Keratinocyte (primary cell): ENCODE measurements around the gene LEKR1. TPM values are rescaled to one million over a fixed set of nuclear protein-coding genes. Genes with fewer than 3 reads are reported as not detected.
"Not testable (repeated sequence)": the region's sequence is repeated elsewhere in the genome, so short reads cannot be mapped to it uniquely, and the experiment has no call there.

Source experiments
- DNase-seq: peaks from one replicate; pipeline ENCODE4 v3.0.0-alpha.2; 2011; ENCODE audit warnings: low read depth, missing footprints, low spot score
- FAIRE-seq: peaks from 2 replicates; lab custom pipeline; 2011; peaks lifted over from hg19 to GRCh38; lab: Jason Lieb, UNC
- H2AFZ ChIP-seq: 2 replicates; pipeline ENCODE4 v1.6.0; 2012; ENCODE audit warnings: low read length, control low read depth, inconsistent platforms; ENCODE audit not compliant: control insufficient read depth
- H3K27ac ChIP-seq: 2 replicates; pipeline ENCODE4 v1.5.1; 2011; ENCODE audit warnings: low read length; ENCODE audit not compliant: control insufficient read depth, insufficient read depth
- H3K27me3 ChIP-seq: 3 replicates; pipeline ENCODE4 v1.6.0; 2011; ENCODE audit warnings: low read length; ENCODE audit not compliant: control insufficient read depth, insufficient read depth; ENCODE audit errors: extremely low read depth
- H3K36me3 ChIP-seq, 2 experiments: 2 replicates in 1 of 2; 3 replicates in 1 of 2; pipeline ENCODE4 v1.5.1; 2011; ENCODE audit warnings: low read length in 2 of 2, mild to moderate bottlenecking in 1 of 2; ENCODE audit not compliant: control insufficient read depth in 2 of 2, insufficient read depth in 2 of 2; ENCODE audit errors: extremely low read depth in 1 of 2
- H3K4me1 ChIP-seq: 3 replicates; pipeline ENCODE4 v1.5.1; 2011; ENCODE audit warnings: low read length; ENCODE audit not compliant: control insufficient read depth, insufficient read depth; ENCODE audit errors: extremely low read depth
- H3K4me2 ChIP-seq: 3 replicates; pipeline ENCODE4 v1.6.0; 2011; ENCODE audit warnings: low read depth, low read length; ENCODE audit not compliant: control insufficient read depth, insufficient read depth; ENCODE audit errors: extremely low read depth
- H3K4me3 ChIP-seq, 3 experiments: fragments of 200-600 bp in 1 of 3; sonication (generic) in 1 of 3; 2 replicates in 2 of 3; 3 replicates in 1 of 3; pipeline ENCODE4 v1.5.1; 2011 to 2016; ENCODE audit warnings: low read length in 3 of 3, mild to moderate bottlenecking in 3 of 3, control low read depth in 2 of 3, inconsistent platforms in 1 of 3, low read depth in 1 of 3, mixed read lengths in 1 of 3, mixed run types in 1 of 3, moderate library complexity in 1 of 3; ENCODE audit not compliant: control insufficient read depth in 2 of 3, insufficient read depth in 2 of 3; ENCODE audit errors: extremely low read depth in 1 of 3
- H3K79me2 ChIP-seq: 2 replicates; pipeline ENCODE4 v1.6.0; 2012; ENCODE audit warnings: low read length; ENCODE audit not compliant: control insufficient read depth, insufficient read depth
- H3K9ac ChIP-seq: 3 replicates; pipeline ENCODE4 v1.6.0; 2011; ENCODE audit warnings: low read length; ENCODE audit not compliant: control insufficient read depth, insufficient read depth; ENCODE audit errors: extremely low read depth
- H3K9me1 ChIP-seq: 3 replicates; pipeline ENCODE4 v1.6.0; 2011; ENCODE audit warnings: low read length; ENCODE audit not compliant: control insufficient read depth, insufficient read depth; ENCODE audit errors: extremely low read depth
- H3K9me3 ChIP-seq: 2 replicates; pipeline ENCODE4 v1.5.1; 2012; ENCODE audit warnings: low read depth, low read length; ENCODE audit not compliant: control insufficient read depth
- H4K20me1 ChIP-seq: 3 replicates; pipeline ENCODE4 v1.6.0; 2011; ENCODE audit warnings: low read length; ENCODE audit not compliant: control insufficient read depth, insufficient read depth; ENCODE audit errors: extremely low read depth
- CTCF ChIP-seq, 3 experiments: IDR thresholded peaks in 1 of 3; conservative IDR thresholded peaks in 1 of 3; optimal IDR thresholded peaks in 1 of 3; 2 replicates in 2 of 3; 3 replicates in 1 of 3; pipeline versions ENCODE3 to v1.5.1; 2011; ENCODE audit warnings: low read length in 3 of 3, mild to moderate bottlenecking in 3 of 3, moderate library complexity in 2 of 3, control low read depth in 1 of 3, inconsistent platforms in 1 of 3; ENCODE audit not compliant: insufficient read depth in 2 of 3; ENCODE audit errors: extremely low read depth in 1 of 3
- EZH2 ChIP-seq: IDR thresholded peaks from one replicate; pipeline ENCODE4 v1.6.1; 2012; ENCODE audit warnings: inconsistent platforms, mild to moderate bottlenecking, low read length, moderate library complexity
- dilution Hi-C: fragments of 300-500 bp; cut with MboI; formaldehyde crosslinking; loops from one replicate; pipeline ENCODE4 v1.7.0; 2020; ENCODE audit warnings: low sequenced_read_pairs; ENCODE audit not compliant: extremely low pct_ligation_motif_present
- polyA plus RNA-seq, 5 experiments: library from polyadenylated mRNA; depleted of rRNA in 3 of 5; stranded (reverse) in 3 of 5; stranded (forward) in 1 of 5; unstranded in 1 of 5; fragments of >200 nt; gene quantifications; 1 replicate in 1 of 5; 2 replicates in 3 of 5; 3 replicates in 1 of 5; pipeline versions ENCODE4 v1.2.1 to v1.2.3, GENCODE V29; 2011 to 2012; ENCODE audit warnings: missing spikeins in 2 of 5, low read depth in 1 of 5, low replicate concordance in 1 of 5

LEKR1 gene
- polyA plus RNA-seq, 1 donor (not counting 4 experiments of a cell fraction or from before 2014, with no cell fraction given) = 0.63 TPM

DNA sequence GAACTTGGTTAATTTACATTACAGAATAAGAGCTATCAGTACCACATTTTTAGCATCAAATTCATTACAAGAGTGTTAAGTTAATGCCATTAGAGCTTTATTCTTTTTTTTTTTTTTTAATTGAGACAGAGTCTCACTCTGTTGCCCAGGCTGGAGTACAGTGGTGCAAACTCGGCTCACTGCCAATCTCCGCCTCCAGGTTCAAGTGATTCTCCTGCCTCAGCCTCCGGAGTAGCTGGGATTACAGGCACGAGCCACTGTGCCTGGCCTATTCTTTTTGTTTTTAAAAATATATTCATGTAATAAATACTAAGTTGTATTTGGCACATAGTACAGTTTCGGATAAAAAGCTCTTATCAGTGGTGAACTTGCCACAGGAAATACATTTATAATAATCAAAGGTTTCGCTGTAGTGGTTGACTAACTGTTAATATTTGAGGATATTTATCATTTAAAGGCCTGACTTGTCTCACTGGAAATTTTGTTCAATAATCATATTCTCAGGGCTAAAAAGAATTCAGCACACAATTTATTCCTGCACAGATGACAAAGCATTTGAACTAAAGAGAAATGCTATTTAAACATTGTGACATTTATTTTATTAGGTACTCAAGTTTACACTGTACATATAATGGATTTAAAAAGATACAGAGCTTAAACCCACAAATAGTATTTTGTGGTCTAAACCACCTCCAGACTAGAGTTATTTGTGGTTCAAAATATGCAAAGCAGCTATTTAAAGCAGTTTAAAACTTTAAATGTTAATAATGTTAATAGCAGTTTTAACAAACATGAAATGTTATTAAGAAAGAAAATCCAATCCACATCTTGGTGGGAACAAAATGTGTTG lies 6.1 kb upstream of the LEKR1 start:
- Histone ChIP-seq H3K79me2 (peaks cover 11% of the 10 kb centered on the region), H3K27ac (peak overlapping the region; percentile 99), H3K4me2 (no peak overlapping the region), H3K4me3 (no peak overlapping the region), H4K20me1 (no peaks in the 10 kb centered on the region), H3K9me1 (no peaks in the 10 kb centered on the region), H3K9me3 (no peaks in the 10 kb centered on the region), H3K36me3 (no peaks in the 10 kb centered on the region), H3K9ac (peak overlapping the region; percentile 93), H3K4me1 (peaks cover 35% of the 10 kb centered on the region), H2AFZ (no peak overlapping the region), H3K27me3 (no peaks in the 10 kb centered on the region)
- DNase-seq = no peak
- dilution Hi-C loops = no loop called here
- no peak for FAIRE-seq
- no peak for TF ChIP-seq CTCF (optimal IDR thresholded peaks at IDR 0.05 in 1 of 3, IDR thresholded peaks at IDR 0.05 in 1 of 3, conservative IDR thresholded peaks at IDR 0.05 in 1 of 3; ENCODE audit: extremely low read depth in 1 of 3, insufficient read depth in 2 of 3, low read length in 3 of 3)
- TF ChIP-seq EZH2 = no peak

DNA sequence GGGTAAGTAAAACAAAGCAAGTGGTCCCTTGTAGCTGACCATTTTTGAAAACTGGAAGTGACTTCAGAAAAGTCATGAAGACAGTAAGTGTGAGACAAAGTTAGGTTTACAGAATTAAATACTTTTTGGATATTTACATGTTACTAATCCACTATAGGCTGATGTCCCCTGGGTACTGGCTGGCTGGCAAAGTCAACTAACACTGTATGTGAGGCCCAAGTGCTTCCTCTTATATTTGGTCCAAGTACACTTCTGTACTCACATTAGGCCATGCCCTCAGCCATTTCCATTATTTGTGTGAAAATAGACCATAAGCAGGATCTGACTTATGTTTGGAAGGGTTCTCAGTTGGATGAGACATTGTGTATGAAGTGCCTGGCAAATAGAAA lies 5.5 kb upstream of the LEKR1 start:
- H4K20me1 ChIP-seq = no peaks in the 10 kb centered on the region
- dilution Hi-C loops = no loop called here
- peaks cover 6% of the 10 kb centered on the region for H3K79me2 ChIP-seq
- DNase-seq (no peak), FAIRE-seq (no peak)
- H3K9ac ChIP-seq = no peak overlapping the region
- no peaks in the 10 kb centered on the region for H3K9me1 ChIP-seq
- no peaks in the 10 kb centered on the region for H3K36me3 ChIP-seq
- peaks cover 29% of the 10 kb centered on the region for H3K4me1 ChIP-seq
- TF ChIP-seq EZH2 = no peak
- TF ChIP-seq CTCF (optimal IDR thresholded peaks at IDR 0.05 in 1 of 3, IDR thresholded peaks at IDR 0.05 in 1 of 3, conservative IDR thresholded peaks at IDR 0.05 in 1 of 3; ENCODE audit: extremely low read depth in 1 of 3, insufficient read depth in 2 of 3, low read length in 3 of 3) = no peak
- no peak overlapping the region for H3K27ac ChIP-seq
- H3K9me3 ChIP-seq = no peaks in the 10 kb centered on the region
- H3K4me2 ChIP-seq = no peak overlapping the region
- H3K27me3 ChIP-seq = no peaks in the 10 kb centered on the region
- H3K4me3 ChIP-seq = no peak overlapping the region
- no peak overlapping the region for H2AFZ ChIP-seq

- H3K9me3 ChIP-seq, H4K20me1 ChIP-seq, DNase-seq, H3K27me3 ChIP-seq, FAIRE-seq, H3K9ac ChIP-seq, H3K9me1 ChIP-seq, H3K36me3 ChIP-seq, H3K27ac ChIP-seq, H3K4me3 ChIP-seq, H2AFZ ChIP-seq, H3K79me2 ChIP-seq, dilution Hi-C loops, H3K4me2 ChIP-seq: not testable (repeated sequence)
- H3K4me1 ChIP-seq = peaks cover 33% of the 10 kb centered on the region
Measured at GRCh38 chr3:156822626-156823260, 3.4 kb upstream of the LEKR1 start.
